Peyer's patch (tissue), 4 donors: Measurements from ENCODE around the gene AMZ1.

Source experiments
- POLR2A ChIP-seq, 2 donors: fragments of 450-650 bp; IDR thresholded peaks; one replicate each; pipeline ENCODE4 v1.5.1; 2017; ENCODE audit warnings: antibody characterized with exemption in 2 of 2, mild to moderate bottlenecking in 2 of 2, moderate library complexity in 2 of 2
- TF ChIP-seq, protein P1 (sequence below), 6 experiments: fragments of 450-650 bp in 4 of 6; fragments of 200-600 bp in 2 of 6; sonication (generic) in 1 of 6; IDR thresholded peaks; one replicate each; pipeline ENCODE4 v1.5.1; 2017 to 2019; ENCODE audit warnings: antibody characterized with exemption in 6 of 6, mild to moderate bottlenecking in 3 of 6, moderate library complexity in 1 of 6

DNA sequence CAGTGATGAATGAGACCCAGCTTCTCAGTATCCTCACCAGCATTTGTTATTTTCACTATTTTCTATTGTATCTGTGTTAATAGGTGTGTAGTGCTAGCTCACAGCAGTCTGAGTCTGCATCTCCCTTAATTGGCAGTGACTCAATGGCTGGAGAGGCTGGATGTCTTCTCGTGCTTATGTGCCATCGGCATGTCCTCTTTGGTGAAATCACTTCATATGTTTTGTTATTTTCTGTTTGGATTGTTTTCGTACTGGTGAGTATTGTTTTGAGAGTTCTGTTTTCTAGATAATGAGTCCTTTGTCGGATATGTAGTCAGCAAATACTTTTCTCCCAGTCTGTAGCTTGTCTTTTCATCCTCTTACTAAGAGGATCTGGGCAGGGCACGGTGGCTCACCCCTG is 66.1 kb downstream of the AMZ1 start:
- TF ChIP-seq, protein P1, sequence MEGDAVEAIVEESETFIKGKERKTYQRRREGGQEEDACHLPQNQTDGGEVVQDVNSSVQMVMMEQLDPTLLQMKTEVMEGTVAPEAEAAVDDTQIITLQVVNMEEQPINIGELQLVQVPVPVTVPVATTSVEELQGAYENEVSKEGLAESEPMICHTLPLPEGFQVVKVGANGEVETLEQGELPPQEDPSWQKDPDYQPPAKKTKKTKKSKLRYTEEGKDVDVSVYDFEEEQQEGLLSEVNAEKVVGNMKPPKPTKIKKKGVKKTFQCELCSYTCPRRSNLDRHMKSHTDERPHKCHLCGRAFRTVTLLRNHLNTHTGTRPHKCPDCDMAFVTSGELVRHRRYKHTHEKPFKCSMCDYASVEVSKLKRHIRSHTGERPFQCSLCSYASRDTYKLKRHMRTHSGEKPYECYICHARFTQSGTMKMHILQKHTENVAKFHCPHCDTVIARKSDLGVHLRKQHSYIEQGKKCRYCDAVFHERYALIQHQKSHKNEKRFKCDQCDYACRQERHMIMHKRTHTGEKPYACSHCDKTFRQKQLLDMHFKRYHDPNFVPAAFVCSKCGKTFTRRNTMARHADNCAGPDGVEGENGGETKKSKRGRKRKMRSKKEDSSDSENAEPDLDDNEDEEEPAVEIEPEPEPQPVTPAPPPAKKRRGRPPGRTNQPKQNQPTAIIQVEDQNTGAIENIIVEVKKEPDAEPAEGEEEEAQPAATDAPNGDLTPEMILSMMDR (IDR thresholded peaks at IDR 0.05), result no peak
- no peak for TF ChIP-seq POLR2A (IDR thresholded peaks at IDR 0.05)
